Heart left ventricle (tissue), 16 donors: ENCODE measurements around the gene ZNF607. TPM values are rescaled to one million over a fixed set of nuclear protein-coding genes. Genes with fewer than 3 reads are reported as not detected.

Experiments used
- ATAC-seq, 4 donors: fragments of 200-7000 bp; cut with Tn5 transposase; one replicate each; pipeline ENCODE4 v1.9.1; 2020 to 2022; ENCODE audit warnings: moderate library complexity in 4 of 4, mild to moderate bottlenecking in 3 of 4, moderate number of reproducible peaks in 1 of 4
- DNase-seq, 5 donors: peaks; one replicate each; pipeline ENCODE4 v3.0.0-alpha.2; 2020
- H3K27ac ChIP-seq, 12 donors: fragments of 200-600 bp; sonication (generic) in 4 of 12; one replicate each; pipeline versions ENCODE4 v1.5.0 to v1.8.0; 2016 to 2022; ENCODE audit warnings: mild to moderate bottlenecking in 2 of 12
- H3K27me3 ChIP-seq, 9 donors: fragments of 200-600 bp; sonication (generic) in 2 of 9; one replicate each; pipeline versions ENCODE4 v1.5.1 to v1.8.0; 2016 to 2022; ENCODE audit warnings: mild to moderate bottlenecking in 3 of 9
- H3K36me3 ChIP-seq, 9 donors: fragments of 200-600 bp; sonication (generic) in 2 of 9; one replicate each; pipeline versions ENCODE4 v1.5.0 to v1.8.0; 2018 to 2022; ENCODE audit warnings: mild to moderate bottlenecking in 2 of 9
- H3K4me1 ChIP-seq, 12 donors: fragments of 200-600 bp; sonication (generic) in 4 of 12; one replicate each; pipeline versions ENCODE4 v1.5.0 to v1.8.0; 2016 to 2022; ENCODE audit warnings: mild to moderate bottlenecking in 3 of 12
- H3K4me3 ChIP-seq, 12 donors: fragments of 200-600 bp; sonication (generic) in 4 of 12; one replicate each; pipeline versions ENCODE4 v1.5.0 to v1.8.0; 2017 to 2022; ENCODE audit warnings: mild to moderate bottlenecking in 9 of 12, moderate library complexity in 4 of 12
- H3K9me3 ChIP-seq, 12 donors: fragments of 200-600 bp; sonication (generic) in 4 of 12; one replicate each; pipeline versions ENCODE4 v1.5.0 to v1.8.0; 2016 to 2022; ENCODE audit warnings: mild to moderate bottlenecking in 1 of 12
- CTCF ChIP-seq, 12 donors: fragments of 200-600 bp; sonication (generic) in 4 of 12; IDR thresholded peaks; one replicate each; pipeline versions ENCODE4 v1.5.0 to v1.8.0; 2018 to 2022; ENCODE audit warnings: antibody characterized with exemption in 12 of 12, mild to moderate bottlenecking in 5 of 12
- POLR2A ChIP-seq, 2 donors: fragments of 450-650 bp; IDR thresholded peaks; one replicate each; pipeline ENCODE4 v1.6.1; 2017; ENCODE audit warnings: antibody characterized with exemption in 2 of 2, mild to moderate bottlenecking in 2 of 2, moderate library complexity in 2 of 2
- WGBS, 4 donors: extraction: QIAGEN DNeasy Blood & Tissue Kit in 2 of 4; methylation state at CpG; one replicate each; pipeline versions ENCODE4 v1.1.5 to v1.1.7; 2013 to 2018; 5-methylcytosine and 5-hydroxymethylcytosine counted together
- intact Hi-C, 10 donors: fragments of 100-400 bp; cut with DNase I; formaldehyde crosslinking; loops; one replicate each; pipeline versions ENCODE4 v1.11.1 to v1.14.2; 2022
- polyA plus RNA-seq, 2 donors: library from polyadenylated mRNA; stranded (reverse); fragments of 200-250 nt; gene quantifications; one replicate each; pipeline ENCODE4 v1.2.3, GENCODE V29; 2013
- total RNA-seq, 9 donors: library from RNA; depleted of rRNA in 2 of 9; stranded (reverse); fragments of >200 nt in 2 of 9; fragmentation: NEBNext Ultra II Directional in 3 of 9; extraction: Animal tissue kit (Norgen Biotek cat#: 25700) in 3 of 9; gene quantifications; one replicate each; pipeline versions ENCODE4 v1.1.0 to v1.2.4, GENCODE V29; 2016 to 2023
- donor health status: ischemic (EF 13 %, LVEDD 7.1; RV severe dilation, severe dysfunction).
- donor health status: healthy with polysubstance abuse.
- donor health status: DM: no; HTN: yes; CAD: no.
- donor health status: DM: no; HTN: no; CAD: no.
- donor health status: ischemic (EF 25% LVEDD 6.9; RV normal size, moderate dysfunction).
- donor health status: ischemic (EF 25% LVEDD 5.7; RV mildly dilated, moderate dysfunction).
- donor health status: healthy.
- donor health status: DM: yes; HTN: yes; CAD: no.
- donor health status: ischemic (EF 35%, LVEDD 5.7; RV mildly dilated, moderate dysfunction).
- donor health status: nonischemic (EF 11% LVEDD 7.7; RV severe dilation, severe dysfunction).
- donor health status: DM: yes; HTN: yes; CAD: no.
- donor health status: PGD.
- donor health status: ischemic (EF 29% LVEDD 5.4; RV normal size, mild dysfunction).
- donor health status: nonischemic (EF 23%, LVEDD 6.1; RV moderate dilation, normal function).

Gene ZNF607
- total and polyA plus RNA-seq, 11 donors, result 1.8 to 7.9 (median 5.9) TPM

- no peak for ATAC-seq
- WGBS, 4 donors, result 0 to 6% (median 3%) methylated on average over 5 of the region's 5 CpGs
- H3K4me1 ChIP-seq, result peaks cover 5 to 27% (median 14%) of the 10 kb centered on the region in 12 donors
- TF ChIP-seq POLR2A (IDR thresholded peaks at IDR 0.05), result no peak
- TF ChIP-seq CTCF (IDR thresholded peaks at IDR 0.05), result no peak
- peaks cover 0 to 8% (median 0%) of the 10 kb centered on the region in 12 donors for H3K9me3 ChIP-seq
- intact Hi-C loops, result loop anchor here in 3 of 10 donors (2.0 to 10.0 kb wide), 7 partner anchors 39 to 187 kb away; partner anchors contain the start of genes ZNF607 (in 3 of the 3), ZNF540 (in 1 of the 3), ZNF569 (in 1 of the 3) and ZNF570 (in 1 of the 3)
- H3K4me3 ChIP-seq, result peak overlapping the region in 11 of 12 donors; percentile 67 to 90 (median 80)
- H3K36me3 ChIP-seq, result peaks cover 0 to 3% (median 0%) of the 10 kb centered on the region in 9 donors
- H3K27me3 ChIP-seq, result no peaks in the 10 kb centered on the region
- peak overlapping the region in 10 of 12 donors; percentile 84 to 94 (median 91) for H3K27ac ChIP-seq
- DNase-seq, result no peak
Observed at GRCh38 chr19:37654118-37654517, 65.4 kb downstream of the ZNF607 start.

Other genes starting within 250 kb of the ZNF607 start
- 1 to 10 TPM; 2.8 to 7.9 (median 6.2) TPM for gene ZNF793, start 212.8 kb downstream of the ZNF607 start, total RNA-seq
- gene ZNF793, start 212.8 kb downstream of the ZNF607 start, polyA plus RNA-seq, result 1 to 10 TPM; 4.1 to 4.9 TPM
- 1 to 10 TPM; 2.1 to 3.3 (median 2.7) TPM for gene ZNF571, start 125.0 kb downstream of the ZNF607 start, total RNA-seq
- gene ZNF571, start 125.0 kb downstream of the ZNF607 start, polyA plus RNA-seq, result 1 to 10 TPM; 1.3 to 1.8 TPM
- 1 to 10 TPM; 1.4 to 8.2 (median 5.0) TPM for gene ZNF540, start 124.9 kb downstream of the ZNF607 start, total RNA-seq
- gene ZNF540, start 124.9 kb downstream of the ZNF607 start, polyA plus RNA-seq, result 1 to 10 TPM; 3.8 to 5.0 TPM
- gene ZFP30, start 64.3 kb downstream of the ZNF607 start, total RNA-seq, result 10 to 100 TPM in 1 of 9 donors, 1 to 10 TPM in 8; 3.8 to 12.5 (median 7.5) TPM
- gene ZFP30, start 64.3 kb downstream of the ZNF607 start, polyA plus RNA-seq, result 1 to 10 TPM; 3.4 to 3.6 TPM
- 10 to 100 TPM in 1 of 9 donors, 1 to 10 TPM in 8; 4.0 to 13.1 (median 8.2) TPM for gene ZNF573, start 59.8 kb upstream of the ZNF607 start, total RNA-seq
- 1 to 10 TPM; 2.7 to 3.1 TPM for gene ZNF573, start 59.8 kb upstream of the ZNF607 start, polyA plus RNA-seq
- gene WDR87, start 186.8 kb upstream of the ZNF607 start, total RNA-seq, result not detected
- not detected for gene WDR87, start 186.8 kb upstream of the ZNF607 start, polyA plus RNA-seq
- 10 to 100 TPM in 4 of 9 donors, 1 to 10 TPM in 5; 6.3 to 22.9 (median 9.4) TPM for gene SIPA1L3, start 187.4 kb upstream of the ZNF607 start, total RNA-seq
- gene SIPA1L3, start 187.4 kb upstream of the ZNF607 start, polyA plus RNA-seq, result 1 to 10 TPM; 4.7 to 8.5 TPM